Activated CD8-positive, alpha-beta T cell treated with anti-CD3 and anti-CD28 coated beads, Interleukin-2, amount 10 ng/mL, durations not matched to agents 7 days and 5 days (primary cell): Measurements from ENCODE around the gene SIL1. TPM values are rescaled to one million over a fixed set of nuclear protein-coding genes. Genes with fewer than 3 reads are reported as not detected.

Experiments
- ATAC-seq: fragments of 150-1000 bp; cut with Tn5 transposase; one replicate; pipeline ENCODE4 v1.10.0; 2021; ENCODE audit warnings: moderate library complexity
- CTCF ChIA-PET: fragments of 350-600 bp; sonication (Branson Sonifier 250); formaldehyde crosslinking; loops from one replicate; lab custom pipeline; 2021; ENCODE audit warnings: antibody characterized with exemption; lab: Charles Lee
- POLR2A ChIA-PET: fragments of 350-600 bp; sonication (Branson Sonifier 250); formaldehyde crosslinking; loops from one replicate; lab custom pipeline; 2021; ENCODE audit warnings: antibody characterized with exemption; lab: Charles Lee
- DNase-seq: peaks from one replicate; pipeline ENCODE4 v3.0.0-alpha.2; 2020
- H3K27ac Mint-ChIP-seq: one replicate; pipeline ENCODE4 v1.8.0; 2021; ENCODE audit warnings: mild to moderate bottlenecking, mixed read lengths
- H3K27me3 Mint-ChIP-seq: one replicate; pipeline ENCODE4 v1.8.0; 2021; ENCODE audit warnings: low read depth, mixed read lengths
- H3K36me3 Mint-ChIP-seq: one replicate; pipeline ENCODE4 v1.8.0; 2021; ENCODE audit warnings: low read depth, mixed read lengths
- H3K4me1 Mint-ChIP-seq: one replicate; pipeline ENCODE4 v1.8.0; 2021; ENCODE audit warnings: low read depth, mixed read lengths
- H3K4me3 Mint-ChIP-seq: one replicate; pipeline ENCODE4 v1.8.0; 2021; ENCODE audit warnings: mild to moderate bottlenecking, mixed read lengths
- H3K9me3 Mint-ChIP-seq: one replicate; pipeline ENCODE4 v1.8.0; 2022; ENCODE audit warnings: mixed read lengths; ENCODE audit not compliant: insufficient read depth
- total RNA-seq, 2 experiments: library from RNA; stranded (reverse); gene quantifications; one replicate each; pipeline ENCODE4 v1.2.3, GENCODE V29; 2021

SIL1 gene
- total RNA-seq, 2 experiments from 2014 or later = 15.6 to 18.2 TPM

DNA sequence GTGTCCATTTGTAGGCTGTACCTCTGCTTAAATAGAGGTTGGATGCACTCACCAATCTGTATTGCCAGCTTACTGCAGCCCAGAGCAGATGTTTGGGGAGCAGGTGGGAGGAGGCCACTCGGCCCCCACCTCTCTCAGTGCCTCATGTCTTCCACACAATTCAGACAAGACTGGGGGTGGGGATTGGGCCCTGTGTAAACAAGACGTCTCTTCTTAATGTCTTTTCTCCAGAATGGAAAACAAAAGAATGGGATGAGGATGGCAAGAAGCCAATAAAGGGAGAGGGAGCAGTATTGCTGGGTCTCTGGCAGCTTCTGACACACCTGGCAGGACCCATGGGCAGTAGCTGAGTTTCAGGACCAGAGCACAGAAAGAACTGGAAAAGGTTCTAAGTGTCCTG, 64.9 kb downstream of the SIL1 start:
- DNase-seq (no peak), ATAC-seq (no peak)
- H3K36me3 Mint-ChIP-seq = no peaks in the 10 kb centered on the region
- ChIA-PET POLR2A (no interaction called here), CTCF (no interaction called here)
- no peak overlapping the region for H3K4me3 Mint-ChIP-seq
- no peaks in the 10 kb centered on the region for H3K27me3 Mint-ChIP-seq
- H3K27ac Mint-ChIP-seq = no peak overlapping the region
- H3K9me3 Mint-ChIP-seq = no peaks in the 10 kb centered on the region
- no peaks in the 10 kb centered on the region for H3K4me1 Mint-ChIP-seq

DNA sequence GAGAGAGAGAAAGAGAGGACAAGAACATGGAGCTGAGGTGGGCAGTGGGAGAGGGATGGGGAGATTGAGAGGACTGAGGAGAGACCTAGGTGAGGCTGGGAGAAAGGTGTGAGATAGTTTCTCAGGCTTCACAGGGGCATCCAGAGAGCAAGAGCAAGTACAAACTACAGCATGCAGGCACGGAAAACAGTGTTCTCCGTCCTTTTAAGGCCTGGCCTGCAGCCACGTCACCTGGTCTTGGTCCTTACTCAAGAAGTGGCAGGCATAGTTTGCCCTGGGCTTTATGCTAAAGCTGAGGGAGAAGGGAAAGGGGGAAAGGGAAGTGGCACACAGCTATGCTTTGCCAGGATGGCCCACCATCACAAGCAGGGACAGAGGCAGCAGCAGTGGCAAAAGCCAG, 65.7 kb downstream of the SIL1 start:
- no peaks in the 10 kb centered on the region for H3K4me1 Mint-ChIP-seq
- no peak for DNase-seq
- H3K27ac Mint-ChIP-seq = no peak overlapping the region
- H3K27me3 Mint-ChIP-seq = no peaks in the 10 kb centered on the region
- ChIA-PET POLR2A (no interaction called here), CTCF (no interaction called here)
- no peaks in the 10 kb centered on the region for H3K36me3 Mint-ChIP-seq
- no peaks in the 10 kb centered on the region for H3K9me3 Mint-ChIP-seq
- ATAC-seq = no peak
- no peak overlapping the region for H3K4me3 Mint-ChIP-seq

DNA sequence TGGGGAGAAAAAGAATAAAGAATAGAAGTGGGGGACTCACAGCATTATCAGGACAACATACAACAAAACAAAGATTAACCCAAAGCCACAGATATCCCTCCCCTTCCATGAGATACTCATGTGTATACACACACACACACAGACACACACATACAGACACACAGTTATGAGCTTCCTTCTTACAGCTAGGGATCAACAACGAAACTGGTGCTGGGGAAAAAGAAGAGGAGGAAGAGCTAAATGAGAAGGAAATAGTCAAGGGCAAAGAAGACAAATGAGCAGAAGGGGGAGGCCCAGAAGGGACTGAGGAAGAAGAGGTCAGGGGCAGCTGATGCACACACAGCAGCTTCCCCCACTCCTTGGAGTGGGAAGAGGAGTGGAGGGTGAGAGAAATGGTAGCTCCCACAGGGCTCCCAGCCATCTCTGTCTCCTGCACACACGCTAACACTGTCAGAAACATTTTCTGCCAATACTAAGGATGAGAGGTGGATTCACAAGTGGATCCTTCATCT, 66.2 kb downstream of the SIL1 start:
- POLR2A ChIA-PET = interaction anchor here (0.6 kb wide), 1 partner anchor 467 kb away, joined by 3 read pairs; no protein-coding TSS in a partner anchor

DNA sequence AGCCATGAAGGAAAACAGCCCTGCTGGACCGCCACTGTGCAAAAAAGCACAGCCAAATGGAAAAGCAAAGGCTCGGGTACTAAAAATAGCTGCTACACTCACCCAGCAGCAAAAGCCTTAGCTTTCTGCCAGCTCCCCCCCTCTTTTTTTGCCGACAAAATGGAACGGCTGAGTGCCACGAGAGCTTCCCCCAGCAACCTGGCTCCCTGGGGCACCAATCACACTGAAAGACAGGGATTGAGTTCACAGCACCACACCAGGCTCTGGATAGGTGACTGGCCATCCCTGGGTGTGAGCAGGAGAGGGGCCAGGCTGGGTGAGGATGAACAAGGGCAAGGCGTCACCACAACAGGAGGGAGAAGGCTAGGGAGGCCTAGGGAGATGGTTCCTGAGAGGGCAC, 66.7 kb downstream of the SIL1 start:
- DNase-seq = no peak
- CTCF ChIA-PET = no interaction called here
- Mint-ChIP-seq H3K27me3 (no peaks in the 10 kb centered on the region), H3K27ac (no peak overlapping the region), H3K9me3 (no peaks in the 10 kb centered on the region), H3K4me3 (no peak overlapping the region), H3K4me1 (no peaks in the 10 kb centered on the region), H3K36me3 (no peaks in the 10 kb centered on the region)
- POLR2A ChIA-PET = interaction anchor here (0.6 kb wide), 1 partner anchor 468 kb away, joined by 3 read pairs; no protein-coding TSS in a partner anchor
- no peak for ATAC-seq

More for the DNA sequence above, 66.2 kb downstream of the SIL1 start:
- H3K4me1 Mint-ChIP-seq = no peaks in the 10 kb centered on the region
- no peak overlapping the region for H3K4me3 Mint-ChIP-seq
- H3K27ac Mint-ChIP-seq = no peak overlapping the region
- H3K9me3 Mint-ChIP-seq = no peaks in the 10 kb centered on the region
- no peaks in the 10 kb centered on the region for H3K36me3 Mint-ChIP-seq
- ATAC-seq = no peak
- CTCF ChIA-PET = no interaction called here
- no peak for DNase-seq
- H3K27me3 Mint-ChIP-seq = no peaks in the 10 kb centered on the region

DNA sequence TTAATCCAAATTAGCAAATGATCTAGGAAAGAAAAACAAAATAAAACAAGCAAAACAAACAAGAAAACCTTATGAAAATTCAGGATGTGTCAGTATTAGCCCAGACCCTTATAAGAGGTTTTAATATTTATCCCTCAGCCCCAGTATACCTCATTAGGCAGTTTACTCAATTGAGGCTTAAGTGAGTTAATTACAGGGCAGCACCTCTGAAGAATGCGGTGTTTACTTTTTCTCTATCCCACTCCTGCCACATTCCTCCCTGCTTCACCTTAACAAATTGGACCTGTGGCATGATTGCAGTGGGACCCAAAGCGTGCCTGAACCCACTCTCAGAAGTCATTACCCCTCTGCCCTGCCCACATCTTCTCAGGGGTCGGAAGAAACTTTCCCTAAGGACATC, 67.1 kb downstream of the SIL1 start:
- H3K36me3 Mint-ChIP-seq = no peaks in the 10 kb centered on the region
- CTCF ChIA-PET = no interaction called here
- H3K27me3 Mint-ChIP-seq = no peaks in the 10 kb centered on the region
- POLR2A ChIA-PET = interaction anchor here (0.6 kb wide), 1 partner anchor 468 kb away, joined by 3 read pairs; no protein-coding TSS in a partner anchor
- no peaks in the 10 kb centered on the region for H3K9me3 Mint-ChIP-seq
- no peak overlapping the region for H3K4me3 Mint-ChIP-seq
- no peak overlapping the region for H3K27ac Mint-ChIP-seq
- H3K4me1 Mint-ChIP-seq = no peaks in the 10 kb centered on the region
- DNase-seq (no peak), ATAC-seq (no peak)

DNA sequence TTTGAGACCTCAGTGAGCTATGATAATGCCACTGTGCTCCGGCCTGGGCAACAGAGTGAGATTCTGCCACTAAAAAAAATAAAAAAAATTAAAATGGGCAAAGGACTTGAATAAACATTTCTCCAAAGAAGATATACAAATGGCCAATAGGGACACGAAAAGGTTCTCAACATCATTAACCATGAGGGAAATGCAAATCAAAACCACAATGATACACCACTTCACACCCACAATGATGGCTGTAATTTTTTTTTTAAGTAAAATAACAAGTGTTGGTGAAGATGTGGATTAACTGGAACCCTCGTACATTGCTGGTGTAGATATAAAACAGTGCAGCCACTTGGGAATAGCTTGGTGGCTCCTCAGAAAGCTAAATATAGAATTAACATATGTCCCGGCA, 68.0 kb downstream of the SIL1 start:
- H3K27ac Mint-ChIP-seq = no peak overlapping the region
- no peaks in the 10 kb centered on the region for H3K9me3 Mint-ChIP-seq
- H3K4me1 Mint-ChIP-seq = no peaks in the 10 kb centered on the region
- no peaks in the 10 kb centered on the region for H3K27me3 Mint-ChIP-seq
- H3K4me3 Mint-ChIP-seq = no peak overlapping the region
- DNase-seq (no peak), ATAC-seq (no peak)
- ChIA-PET CTCF (no interaction called here), POLR2A (no interaction called here)
- no peaks in the 10 kb centered on the region for H3K36me3 Mint-ChIP-seq

DNA sequence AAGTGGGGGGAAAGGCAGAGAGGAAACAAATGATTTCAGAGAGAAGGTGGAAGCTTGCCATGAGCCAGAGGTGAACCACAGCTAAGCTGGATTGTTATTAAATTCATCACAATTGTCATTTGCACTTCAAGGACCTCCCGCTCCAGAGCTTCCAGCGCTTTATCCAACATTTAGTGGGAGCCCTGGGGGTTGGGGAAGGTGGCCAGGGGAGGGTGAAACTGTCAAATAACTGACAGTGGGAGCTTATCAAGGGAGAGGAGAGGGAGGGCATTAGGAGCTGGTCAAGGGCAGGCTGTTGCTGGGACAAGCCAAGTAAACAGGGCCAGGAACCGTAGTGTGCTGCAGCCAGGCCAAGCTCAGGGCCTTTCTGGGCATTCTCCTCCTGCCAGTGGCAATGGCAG, 71.5 kb downstream of the SIL1 start:
- no peaks in the 10 kb centered on the region for H3K36me3 Mint-ChIP-seq
- H3K27ac Mint-ChIP-seq = no peak overlapping the region
- ATAC-seq (no peak), DNase-seq (no peak)
- CTCF ChIA-PET = no interaction called here
- no peaks in the 10 kb centered on the region for H3K9me3 Mint-ChIP-seq
- H3K4me1 Mint-ChIP-seq = no peaks in the 10 kb centered on the region
- H3K4me3 Mint-ChIP-seq = no peak overlapping the region
- POLR2A ChIA-PET = no interaction called here
- H3K27me3 Mint-ChIP-seq = no peaks in the 10 kb centered on the region

DNA sequence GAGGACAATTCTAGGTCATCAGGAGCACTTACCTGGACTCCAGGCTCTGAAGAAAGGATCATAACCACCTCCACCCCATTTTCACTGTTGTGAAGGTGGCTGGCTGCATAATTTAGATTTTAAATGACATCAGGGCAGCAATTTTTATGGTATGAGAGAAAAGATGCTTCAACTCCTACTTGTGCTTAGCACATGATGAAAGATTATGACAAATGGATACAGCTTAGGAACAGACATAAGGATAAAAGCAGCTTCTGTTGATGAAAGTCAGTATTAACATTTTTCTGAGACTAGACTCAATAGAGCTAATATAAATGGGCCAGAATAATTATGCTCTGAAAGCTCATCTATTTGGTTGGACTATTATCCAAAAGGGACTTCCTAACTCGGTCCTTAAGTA, 72.2 kb downstream of the SIL1 start:
- Mint-ChIP-seq H3K27ac (no peak overlapping the region), H3K27me3 (no peaks in the 10 kb centered on the region), H3K36me3 (no peaks in the 10 kb centered on the region), H3K4me3 (no peak overlapping the region), H3K4me1 (no peaks in the 10 kb centered on the region), H3K9me3 (no peaks in the 10 kb centered on the region)
- ChIA-PET POLR2A (no interaction called here), CTCF (no interaction called here)
- no peak for ATAC-seq
- no peak for DNase-seq

DNA sequence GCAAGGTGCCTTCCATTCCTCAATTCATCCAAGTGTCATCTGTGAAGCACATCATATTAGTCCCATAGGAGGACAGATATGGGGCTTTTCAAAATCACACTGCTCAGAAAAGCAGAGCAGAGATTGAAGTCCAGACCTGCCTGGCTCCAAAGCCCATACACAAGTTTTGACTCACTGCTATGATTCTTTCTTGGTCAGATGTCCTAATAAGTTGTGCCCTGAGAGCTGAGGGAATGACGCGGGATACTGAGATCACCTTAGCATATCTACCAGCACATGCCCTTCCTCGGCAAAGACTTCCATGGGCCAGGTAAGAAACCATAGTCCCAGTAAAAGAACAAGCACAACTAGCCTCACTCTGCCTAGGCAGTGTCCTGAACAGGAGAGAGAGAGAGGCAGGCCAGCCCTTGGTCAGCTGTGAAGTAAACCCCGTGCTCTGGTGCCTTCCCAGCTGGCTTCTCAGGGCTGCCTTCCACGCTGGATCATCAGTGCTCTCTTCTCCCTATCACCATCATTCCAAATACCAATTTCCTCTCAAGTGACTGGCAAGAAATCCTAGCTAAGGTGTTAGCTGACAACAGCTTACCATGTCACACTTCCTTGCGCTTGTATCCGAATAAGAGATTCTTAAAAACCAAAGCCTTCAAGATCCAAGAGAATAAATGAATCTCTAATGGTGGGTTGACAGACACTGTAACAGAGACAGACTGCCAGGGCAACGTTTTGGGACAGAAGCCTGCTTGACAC, 73.2 kb downstream of the SIL1 start:
- H3K4me3 Mint-ChIP-seq = no peak overlapping the region
- H3K4me1 Mint-ChIP-seq = no peaks in the 10 kb centered on the region
- DNase-seq (no peak), ATAC-seq (no peak)
- H3K27ac Mint-ChIP-seq = no peak overlapping the region
- no peaks in the 10 kb centered on the region for H3K27me3 Mint-ChIP-seq
- ChIA-PET CTCF (no interaction called here), POLR2A (no interaction called here)
- H3K36me3 Mint-ChIP-seq = no peaks in the 10 kb centered on the region
- no peaks in the 10 kb centered on the region for H3K9me3 Mint-ChIP-seq

DNA sequence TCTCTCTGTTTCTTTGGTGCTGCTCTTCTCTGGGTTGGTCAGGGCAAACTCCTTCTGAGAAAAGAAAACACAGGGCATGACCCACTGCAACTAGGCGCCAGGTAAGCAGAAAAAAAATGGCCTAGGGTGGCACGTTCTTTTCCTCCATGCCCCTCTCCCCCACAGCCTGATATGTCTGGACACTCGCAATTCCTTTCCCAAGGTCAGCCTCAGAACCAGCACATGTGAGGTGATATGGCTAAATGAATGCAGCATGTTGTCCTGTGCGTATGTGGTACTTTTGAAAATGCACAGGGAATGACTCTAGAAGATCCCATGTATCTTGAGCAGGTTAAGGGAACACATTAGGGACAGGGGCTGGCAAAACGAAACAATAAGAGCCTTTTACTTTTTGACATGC, 77.0 kb downstream of the SIL1 start:
- H3K27ac Mint-ChIP-seq = no peak overlapping the region
- ATAC-seq (no peak), DNase-seq (no peak)
- no peaks in the 10 kb centered on the region for H3K9me3 Mint-ChIP-seq
- no peaks in the 10 kb centered on the region for H3K27me3 Mint-ChIP-seq
- ChIA-PET CTCF (no interaction called here), POLR2A (interaction anchor here (0.7 kb wide), 1 partner anchor 87 kb away, joined by 3 read pairs; no protein-coding TSS in a partner anchor)
- H3K4me3 Mint-ChIP-seq = no peak overlapping the region
- H3K4me1 Mint-ChIP-seq = peaks cover 4% of the 10 kb centered on the region
- H3K36me3 Mint-ChIP-seq = peaks cover 4% of the 10 kb centered on the region

DNA sequence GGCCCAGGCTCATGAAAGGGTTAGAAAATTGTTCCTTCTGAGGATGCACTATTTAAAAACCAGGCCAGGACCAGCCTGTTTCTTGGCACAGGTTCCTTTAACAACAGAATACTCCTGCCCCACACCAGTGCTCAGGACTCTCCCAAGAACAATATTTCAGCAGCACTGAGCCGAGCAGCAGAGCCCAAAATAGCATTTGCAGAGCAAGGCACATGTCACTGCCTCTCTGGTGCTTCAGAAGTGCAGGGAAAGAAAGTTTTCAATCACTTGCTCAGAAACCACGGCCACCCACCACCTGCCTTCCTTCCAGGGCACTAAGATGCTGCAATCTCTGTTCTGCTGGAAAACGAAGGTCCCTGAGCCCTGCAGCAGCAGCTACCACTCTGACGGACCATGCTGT, 77.6 kb downstream of the SIL1 start:
- peaks cover 4% of the 10 kb centered on the region for H3K36me3 Mint-ChIP-seq
- no peaks in the 10 kb centered on the region for H3K27me3 Mint-ChIP-seq
- H3K9me3 Mint-ChIP-seq = no peaks in the 10 kb centered on the region
- no peak for ATAC-seq
- no peak for DNase-seq
- H3K4me3 Mint-ChIP-seq = no peak overlapping the region
- no peak overlapping the region for H3K27ac Mint-ChIP-seq
- CTCF ChIA-PET = no interaction called here
- POLR2A ChIA-PET = interaction anchor here (0.7 kb wide), 1 partner anchor 88 kb away, joined by 3 read pairs; no protein-coding TSS in a partner anchor
- peaks cover 4% of the 10 kb centered on the region for H3K4me1 Mint-ChIP-seq

DNA sequence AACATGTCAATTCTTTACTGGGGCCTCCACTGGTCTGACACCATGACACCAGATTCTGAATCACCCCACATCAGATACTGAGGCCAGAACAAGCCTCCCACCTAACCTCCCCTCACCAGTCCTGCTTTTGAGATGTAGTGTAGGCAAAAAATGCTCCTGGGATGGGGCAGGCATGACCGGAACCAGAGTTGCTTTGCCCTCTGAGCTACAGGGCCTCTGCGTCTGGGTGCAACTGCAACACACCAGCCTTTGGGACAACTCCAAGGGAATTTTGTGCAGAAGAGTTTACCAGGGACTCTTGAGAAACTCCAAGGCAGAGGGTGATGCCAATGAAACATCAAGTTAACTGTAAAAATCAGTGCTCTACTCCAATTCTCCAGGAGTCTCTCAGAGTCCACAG, 79.4 kb downstream of the SIL1 start:
- Mint-ChIP-seq H3K4me1 (peaks cover 4% of the 10 kb centered on the region), H3K9me3 (no peaks in the 10 kb centered on the region), H3K4me3 (no peak overlapping the region), H3K27me3 (no peaks in the 10 kb centered on the region), H3K27ac (no peak overlapping the region), H3K36me3 (peaks cover 4% of the 10 kb centered on the region)
- DNase-seq (no peak), ATAC-seq (no peak)
- CTCF ChIA-PET = no interaction called here
- POLR2A ChIA-PET = no interaction called here
